Keratinocyte (primary cell): ENCODE measurements around the gene PRKCA.

ENCODE experiments used
- CTCF ChIP-seq, 3 experiments: IDR thresholded peaks in 1 of 3; conservative IDR thresholded peaks in 1 of 3; optimal IDR thresholded peaks in 1 of 3; 2 replicates in 2 of 3; 3 replicates in 1 of 3; pipeline versions ENCODE3 to v1.5.1; 2011; ENCODE audit warnings: low read length in 3 of 3, mild to moderate bottlenecking in 3 of 3, moderate library complexity in 2 of 3, control low read depth in 1 of 3, inconsistent platforms in 1 of 3; ENCODE audit not compliant: insufficient read depth in 2 of 3; ENCODE audit errors: extremely low read depth in 1 of 3
- EZH2 ChIP-seq: IDR thresholded peaks from one replicate; pipeline ENCODE4 v1.6.1; 2012; ENCODE audit warnings: inconsistent platforms, mild to moderate bottlenecking, low read length, moderate library complexity

GRCh38 chr17:66545918-66546317 is 243.5 kb downstream of the PRKCA start:
- TF ChIP-seq CTCF (optimal IDR thresholded peaks at IDR 0.05 in 1 of 3, IDR thresholded peaks at IDR 0.05 in 1 of 3, conservative IDR thresholded peaks at IDR 0.05 in 1 of 3; ENCODE audit: extremely low read depth in 1 of 3, insufficient read depth in 2 of 3, low read length in 3 of 3) (no peak), EZH2 (no peak)
